Measurements from ENCODE around the gene CNGA2.

The CNGA2 gene

DNA sequence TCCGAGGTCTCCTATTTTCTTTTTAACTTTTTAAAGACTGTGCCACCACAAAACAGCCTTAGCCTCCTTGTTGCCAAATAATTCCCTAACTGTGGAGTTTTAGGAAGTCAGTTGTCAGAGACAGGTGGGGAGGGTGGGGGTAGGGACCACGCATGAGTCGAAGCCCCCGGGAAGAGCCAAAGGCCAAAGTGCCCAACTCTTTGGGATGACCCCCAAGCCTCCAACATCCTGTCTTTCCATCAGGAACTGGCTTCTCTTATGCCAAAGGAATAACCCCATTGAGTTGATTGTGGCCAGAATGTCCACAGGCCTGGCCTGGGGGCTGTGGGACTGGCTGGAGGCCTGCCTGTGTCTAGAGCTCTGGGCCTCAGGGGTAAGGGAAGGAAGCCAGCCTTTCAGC, 33.5 kb upstream of the CNGA2 start:
- no peak overlapping the region for H3K27ac ChIP-seq (ENCODE audit: low read depth, low read length)
- H3K4me1 ChIP-seq (ENCODE audit: control insufficient read depth, low read length) = no peaks in the 10 kb centered on the region
- no peak for TF ChIP-seq EZH2phosphoT487 (IDR thresholded peaks at IDR 0.05; ENCODE audit: borderline replicate concordance, low read length)
- no peak for TF ChIP-seq CTCF (IDR thresholded peaks at IDR 0.05; ENCODE audit: low read depth, low read length, poor library complexity, severe bottlenecking)
- H3K4me3 ChIP-seq (ENCODE audit: low read length) = no peak overlapping the region
- no peak overlapping the region for H3K4me2 ChIP-seq (ENCODE audit: low read length)
- H3K36me3 ChIP-seq (ENCODE audit: control insufficient read depth, low read length) = no peaks in the 10 kb centered on the region
- no peaks in the 10 kb centered on the region for H3K9me2 ChIP-seq (replicated peaks; ENCODE audit: control insufficient read depth, low read length)
- no peaks in the 10 kb centered on the region for H3F3A ChIP-seq (ENCODE audit: control insufficient read depth, insufficient read depth)
- no peaks in the 10 kb centered on the region for H3K79me2 ChIP-seq (ENCODE audit: control insufficient read depth, low read length)
- no peaks in the 10 kb centered on the region for H3K27me3 ChIP-seq (ENCODE audit: control insufficient read depth, low read length)
- no peaks in the 10 kb centered on the region for H3K9me3 ChIP-seq (ENCODE audit: control insufficient read depth, insufficient read depth, low read length)
- H4K20me1 ChIP-seq (ENCODE audit: control insufficient read depth, insufficient read depth, low read depth, low read length) = no peaks in the 10 kb centered on the region

- no peak overlapping the region for H3K27ac ChIP-seq (ENCODE audit: low read depth, low read length)
- no peaks in the 10 kb centered on the region for H3K9me3 ChIP-seq (ENCODE audit: control insufficient read depth, insufficient read depth, low read length)
- TF ChIP-seq CTCF (IDR thresholded peaks at IDR 0.05; ENCODE audit: low read depth, low read length, poor library complexity, severe bottlenecking) (no peak), EZH2phosphoT487 (IDR thresholded peaks at IDR 0.05; ENCODE audit: borderline replicate concordance, low read length) (no peak)
- H3K27me3 ChIP-seq (ENCODE audit: control insufficient read depth, low read length) = no peaks in the 10 kb centered on the region
- H3K4me3 ChIP-seq (ENCODE audit: low read length) = no peak overlapping the region
- no peak overlapping the region for H3K4me2 ChIP-seq (ENCODE audit: low read length)
- no peaks in the 10 kb centered on the region for H4K20me1 ChIP-seq (ENCODE audit: control insufficient read depth, insufficient read depth, low read depth, low read length)
- H3F3A ChIP-seq (ENCODE audit: control insufficient read depth, insufficient read depth) = no peaks in the 10 kb centered on the region
- no peaks in the 10 kb centered on the region for H3K36me3 ChIP-seq (ENCODE audit: control insufficient read depth, low read length)
- no peaks in the 10 kb centered on the region for H3K4me1 ChIP-seq (ENCODE audit: control insufficient read depth, low read length)
- no peaks in the 10 kb centered on the region for H3K9me2 ChIP-seq (replicated peaks; ENCODE audit: control insufficient read depth, low read length)
- H3K79me2 ChIP-seq (ENCODE audit: control insufficient read depth, low read length) = no peaks in the 10 kb centered on the region
These were observed 33.0 kb upstream of the CNGA2 start for GRCh38 chrX:151701531-151701930.

DNA sequence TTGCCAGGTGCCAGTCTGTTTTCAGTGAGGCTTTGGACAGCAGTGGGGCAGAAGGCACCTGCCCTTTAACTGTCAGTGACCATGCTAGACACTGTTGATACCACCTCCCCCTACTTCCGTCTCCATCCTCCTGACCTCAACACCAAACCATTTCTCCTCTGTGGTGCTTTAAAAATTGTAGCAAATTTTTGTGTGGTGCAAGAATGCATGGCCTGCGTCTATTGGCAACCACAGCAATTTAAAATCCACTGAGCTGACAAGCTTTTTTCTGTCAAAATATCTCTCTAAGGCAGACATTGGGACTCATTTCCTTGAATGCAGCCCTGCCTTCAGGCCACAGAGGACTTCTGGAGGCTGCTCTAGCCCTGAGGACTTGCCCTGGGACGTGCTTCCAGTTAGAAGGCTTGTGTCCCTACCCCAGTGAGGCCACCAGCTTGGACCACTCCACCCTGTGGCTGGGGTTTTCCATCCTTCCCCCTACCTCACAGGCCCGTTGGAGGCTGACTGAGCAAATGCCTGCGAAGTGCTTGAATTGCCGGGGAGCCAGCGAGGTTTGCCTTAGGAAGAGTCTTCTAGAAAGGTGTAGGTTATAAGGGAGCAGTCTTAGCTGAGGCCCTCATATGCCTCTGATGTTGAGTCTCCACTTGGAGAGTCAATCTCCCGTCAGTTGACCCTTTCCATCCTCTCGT, 32.4 kb upstream of the CNGA2 start:
- no peaks in the 10 kb centered on the region for H4K20me1 ChIP-seq (ENCODE audit: control insufficient read depth, insufficient read depth, low read depth, low read length)
- no peaks in the 10 kb centered on the region for H3K27me3 ChIP-seq (ENCODE audit: control insufficient read depth, low read length)
- H3K4me2 ChIP-seq (ENCODE audit: low read length) = no peak overlapping the region
- H3K9me3 ChIP-seq (ENCODE audit: control insufficient read depth, insufficient read depth, low read length) = no peaks in the 10 kb centered on the region
- H3K27ac ChIP-seq (ENCODE audit: low read depth, low read length) = no peak overlapping the region
- H3F3A ChIP-seq (ENCODE audit: control insufficient read depth, insufficient read depth) = no peaks in the 10 kb centered on the region
- no peaks in the 10 kb centered on the region for H3K79me2 ChIP-seq (ENCODE audit: control insufficient read depth, low read length)
- H3K4me1 ChIP-seq (ENCODE audit: control insufficient read depth, low read length) = no peaks in the 10 kb centered on the region
- H3K4me3 ChIP-seq (ENCODE audit: low read length) = no peak overlapping the region
- H3K36me3 ChIP-seq (ENCODE audit: control insufficient read depth, low read length) = no peaks in the 10 kb centered on the region
- TF ChIP-seq EZH2phosphoT487 (IDR thresholded peaks at IDR 0.05; ENCODE audit: borderline replicate concordance, low read length) = no peak
- TF ChIP-seq CTCF (IDR thresholded peaks at IDR 0.05; ENCODE audit: low read depth, low read length, poor library complexity, severe bottlenecking) = no peak
- no peaks in the 10 kb centered on the region for H3K9me2 ChIP-seq (replicated peaks; ENCODE audit: control insufficient read depth, low read length)

Measured in DOHH2 (cell line).